Frontal cortex (tissue), 4 donors: Measurements from ENCODE around the gene CFI. TPM values are rescaled to one million over a fixed set of nuclear protein-coding genes. Genes with fewer than 3 reads are reported as not detected.
"Not testable (repeated sequence)": the region's sequence is repeated elsewhere in the genome, so short reads cannot be mapped to it uniquely, and the experiment has no call there.

Source experiments
- DNase-seq, 2 donors: peaks; one replicate each; pipeline ENCODE4 v3.0.0; 2012; ENCODE audit warnings: low spot score in 2 of 2
- FAIRE-seq: peaks from 2 replicates; lab custom pipeline; 2012; peaks lifted over from hg19 to GRCh38; lab: Jason Lieb, UNC
- total RNA-seq: library from RNA; depleted of rRNA; stranded (reverse); fragments of >200 nt; gene quantifications from one replicate; pipeline ENCODE4 v1.2.3, GENCODE V29; 2014
- donor health status: control.
- donor health status: control.
- donor health status: control.

CFI gene
- total RNA-seq, 1 donor from 2014 or later: 4.5 TPM

DNA sequence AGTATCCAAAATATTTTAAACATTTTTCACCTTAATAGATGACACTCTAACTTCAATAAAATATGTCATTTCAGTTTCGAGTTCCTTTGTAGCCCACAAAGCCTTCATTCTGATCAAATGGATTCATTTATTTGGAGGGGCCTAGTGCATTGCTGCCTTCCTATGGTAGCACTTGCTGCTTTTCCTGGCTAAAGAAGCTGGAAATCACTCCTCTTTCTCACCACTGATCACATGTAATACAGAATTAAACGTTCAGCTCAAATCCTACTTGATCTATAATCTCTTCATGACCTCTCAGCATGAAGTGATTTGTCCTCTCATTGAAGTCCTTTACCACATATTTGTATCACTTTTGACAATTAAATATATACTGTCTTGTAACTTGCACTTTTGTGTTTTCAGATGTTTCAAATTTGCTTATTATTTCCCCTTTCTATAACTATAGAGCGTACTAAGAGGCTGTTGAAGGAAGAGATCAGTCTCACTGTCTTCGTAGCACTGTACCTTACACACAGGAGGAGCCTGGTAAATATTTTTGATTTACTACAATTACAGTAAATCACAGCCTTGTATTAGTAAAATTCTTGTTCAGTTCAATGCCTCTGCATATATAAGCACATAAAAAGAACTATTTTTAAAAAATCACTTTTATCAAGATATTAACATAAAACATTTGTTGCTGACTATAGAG, 555 bp downstream of the CFI start:
- FAIRE-seq (no peak), DNase-seq (no peak)

DNA sequence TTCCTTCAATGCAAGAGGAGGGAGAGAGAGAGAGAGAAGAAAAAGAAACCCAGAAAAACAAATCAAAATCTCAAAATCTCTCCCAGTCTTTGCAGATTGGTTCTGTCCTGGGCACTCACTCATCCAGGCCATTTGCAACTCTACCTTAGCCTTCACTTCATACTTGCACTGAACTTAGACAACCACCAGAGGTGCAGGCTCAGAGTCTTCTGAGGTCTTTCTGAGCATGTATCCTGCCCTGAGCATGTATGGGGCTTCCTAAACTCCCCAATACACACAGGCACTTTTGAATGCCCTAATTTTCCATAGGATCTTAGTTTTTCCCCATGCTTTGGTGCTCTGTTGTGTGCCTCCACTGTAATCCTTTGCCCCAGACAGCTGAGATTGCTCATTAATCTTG, 2.9 kb downstream of the CFI start:
- FAIRE-seq: no peak
- no peak for DNase-seq

DNA sequence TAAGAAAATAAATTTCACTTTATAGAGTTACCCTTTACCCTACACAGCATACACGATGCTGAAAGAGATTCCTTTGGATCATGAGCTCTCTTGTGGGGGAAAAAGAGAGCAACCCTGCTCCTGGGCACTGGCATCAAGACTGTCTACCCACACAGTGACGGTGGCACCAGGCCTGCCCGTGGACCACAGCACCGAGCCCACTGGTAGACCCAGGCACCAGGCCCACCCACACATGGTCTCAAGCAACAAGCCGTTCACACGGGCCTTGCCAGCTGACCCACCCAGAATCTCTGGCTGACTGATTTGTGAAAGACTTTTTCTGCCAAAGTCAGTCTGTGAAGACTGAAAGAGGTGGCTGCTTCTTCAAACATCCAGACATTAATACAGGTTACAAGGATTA, 6.7 kb downstream of the CFI start:
- FAIRE-seq: no peak

DNA sequence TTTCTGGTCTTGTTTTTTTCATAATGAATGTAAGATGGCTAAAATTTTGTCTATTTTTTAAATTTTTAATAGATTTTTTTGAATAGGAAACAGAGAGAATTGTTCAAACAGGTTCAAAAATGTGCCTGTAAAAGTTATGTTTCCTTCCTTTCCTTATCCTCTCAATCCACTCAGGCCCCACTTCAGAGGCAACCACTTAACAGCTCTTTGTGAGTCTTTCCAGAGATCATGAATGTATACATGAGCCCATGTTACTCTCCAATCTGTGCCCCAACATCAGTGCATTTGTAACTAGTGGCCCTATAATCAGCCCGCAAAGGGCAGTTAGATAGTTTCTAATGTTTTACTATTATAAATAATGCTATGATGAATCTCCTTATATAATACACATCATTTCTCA, 14.0 kb downstream of the CFI start:
- FAIRE-seq (no peak), DNase-seq (no peak)

More for the DNA sequence above, 6.7 kb downstream of the CFI start:
- no peak for DNase-seq

DNA sequence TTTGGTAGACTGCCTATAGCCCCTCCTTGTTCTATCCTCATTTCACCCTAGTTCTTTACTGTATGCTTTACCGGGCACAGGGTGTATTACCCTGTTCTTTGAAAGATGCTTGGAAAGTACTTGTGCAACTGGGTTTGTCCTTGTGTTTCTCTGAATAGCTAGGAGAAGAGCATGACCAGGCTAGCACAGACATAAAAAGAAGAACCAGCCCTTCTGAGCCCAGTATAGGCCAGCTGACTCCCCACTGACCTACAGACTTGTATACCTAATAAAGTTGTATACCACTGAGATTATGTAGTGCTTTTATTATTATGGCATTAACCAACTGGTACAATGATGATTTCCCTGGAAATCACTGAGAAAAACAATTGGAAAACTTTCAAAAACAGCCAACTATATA, 15.0 kb downstream of the CFI start:
- DNase-seq: no peak
- FAIRE-seq: no peak

DNA sequence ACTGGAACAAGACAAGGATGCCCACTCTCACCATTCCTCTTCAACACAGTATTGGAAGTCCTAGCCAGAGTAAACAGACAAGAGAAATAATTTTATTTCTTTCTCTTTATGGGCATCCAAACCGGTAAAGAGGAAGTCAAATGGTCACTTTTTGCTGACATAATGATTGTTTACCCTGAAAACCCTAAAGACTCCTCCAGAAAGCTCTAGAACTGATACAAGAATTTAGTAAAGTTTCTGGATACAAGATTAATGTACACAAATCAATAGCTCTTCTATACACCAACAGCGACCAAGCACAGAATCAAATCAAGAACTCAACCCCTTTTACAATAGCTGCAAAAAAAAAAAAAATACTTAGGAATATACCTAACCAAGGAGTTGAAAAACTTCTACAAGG, 19.7 kb downstream of the CFI start:
- not testable (repeated sequence) for FAIRE-seq, DNase-seq

DNA sequence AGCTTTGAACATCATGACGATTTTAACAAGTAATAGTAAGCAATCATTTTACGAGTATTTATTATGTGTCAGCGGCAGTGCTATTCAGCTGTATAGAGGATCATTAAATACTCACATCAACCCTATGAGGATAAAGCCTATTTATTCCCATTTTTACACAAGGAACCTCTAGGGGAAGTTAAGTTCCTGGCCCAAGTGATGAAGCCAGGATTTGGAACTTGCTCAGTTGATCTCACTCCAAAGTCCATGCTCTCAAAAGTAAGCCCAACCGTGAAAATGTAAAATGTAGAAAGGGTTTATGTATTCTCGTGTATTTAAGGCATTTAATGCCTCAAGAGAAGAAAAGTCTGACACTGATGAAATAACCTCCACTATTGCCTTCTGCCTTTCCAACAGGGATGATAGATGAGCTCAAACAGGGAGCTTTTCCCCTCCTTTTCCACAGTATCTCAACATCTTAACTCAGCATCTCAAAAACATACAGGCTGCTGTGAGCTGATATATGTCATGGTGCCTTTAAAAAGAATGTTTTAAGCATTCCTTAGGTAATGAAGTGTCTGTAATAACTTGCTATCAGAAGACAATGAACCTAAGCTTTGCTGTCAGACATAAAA, 36.9 kb downstream of the CFI start:
- FAIRE-seq (no peak), DNase-seq (no peak)

DNA sequence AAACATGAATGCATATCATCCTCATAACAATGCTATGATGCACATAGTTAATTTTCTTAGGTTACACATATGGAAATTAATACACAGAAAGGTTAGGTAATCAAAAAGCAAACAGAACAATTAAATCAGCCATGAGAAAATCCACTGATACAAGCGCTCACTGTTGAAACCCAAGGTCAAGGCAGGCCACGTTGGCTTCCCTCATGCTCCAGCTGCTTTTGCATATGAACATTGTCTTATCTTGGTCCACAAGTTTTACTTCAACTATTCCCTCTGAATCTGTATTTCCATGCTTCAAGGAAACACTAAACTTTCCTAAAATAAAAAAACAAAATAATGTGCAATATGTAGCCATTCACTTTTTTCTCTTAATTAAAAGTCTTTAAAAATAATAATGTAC, 37.4 kb downstream of the CFI start:
- DNase-seq: no peak
- no peak for FAIRE-seq

DNA sequence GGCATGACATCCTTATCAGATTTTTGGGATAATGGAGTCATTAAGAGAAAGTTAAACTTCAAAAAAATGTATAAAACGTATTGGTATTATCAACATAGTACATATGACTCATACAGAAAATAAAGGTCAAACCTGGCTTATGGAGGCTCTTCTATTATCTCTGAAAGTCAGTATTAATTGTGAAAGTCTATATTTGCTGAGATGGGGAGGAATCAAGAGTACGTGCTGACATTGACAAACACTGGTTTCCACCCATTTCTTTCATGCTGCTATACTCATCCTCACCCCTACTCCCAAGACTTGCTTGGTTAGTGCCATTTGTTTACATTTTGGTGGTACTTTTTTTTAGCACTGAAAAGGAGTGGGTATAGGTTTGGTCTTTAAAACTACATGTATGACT, 41.1 kb downstream of the CFI start:
- FAIRE-seq: no peak

DNA sequence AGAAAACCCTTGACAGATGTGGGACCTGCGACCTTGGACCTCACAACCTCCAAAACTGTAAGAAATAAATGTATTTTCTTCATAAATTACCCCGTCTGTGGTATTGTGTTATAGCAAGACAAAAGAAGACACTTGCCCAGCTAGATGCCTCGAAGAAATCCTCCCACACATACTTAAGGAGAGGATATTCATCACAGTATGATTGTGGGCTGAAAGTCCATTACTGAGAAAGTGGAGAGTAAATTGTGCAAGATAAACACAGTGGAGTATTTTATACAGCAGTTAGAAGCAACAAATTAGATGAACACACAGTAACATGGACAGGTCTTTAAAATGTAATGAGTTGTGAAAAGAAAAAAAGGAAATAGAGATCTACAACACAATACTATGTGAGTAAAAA, 46.1 kb downstream of the CFI start:
- no peak for DNase-seq
- FAIRE-seq: no peak

More for the DNA sequence above, 41.1 kb downstream of the CFI start:
- no peak for DNase-seq

DNA sequence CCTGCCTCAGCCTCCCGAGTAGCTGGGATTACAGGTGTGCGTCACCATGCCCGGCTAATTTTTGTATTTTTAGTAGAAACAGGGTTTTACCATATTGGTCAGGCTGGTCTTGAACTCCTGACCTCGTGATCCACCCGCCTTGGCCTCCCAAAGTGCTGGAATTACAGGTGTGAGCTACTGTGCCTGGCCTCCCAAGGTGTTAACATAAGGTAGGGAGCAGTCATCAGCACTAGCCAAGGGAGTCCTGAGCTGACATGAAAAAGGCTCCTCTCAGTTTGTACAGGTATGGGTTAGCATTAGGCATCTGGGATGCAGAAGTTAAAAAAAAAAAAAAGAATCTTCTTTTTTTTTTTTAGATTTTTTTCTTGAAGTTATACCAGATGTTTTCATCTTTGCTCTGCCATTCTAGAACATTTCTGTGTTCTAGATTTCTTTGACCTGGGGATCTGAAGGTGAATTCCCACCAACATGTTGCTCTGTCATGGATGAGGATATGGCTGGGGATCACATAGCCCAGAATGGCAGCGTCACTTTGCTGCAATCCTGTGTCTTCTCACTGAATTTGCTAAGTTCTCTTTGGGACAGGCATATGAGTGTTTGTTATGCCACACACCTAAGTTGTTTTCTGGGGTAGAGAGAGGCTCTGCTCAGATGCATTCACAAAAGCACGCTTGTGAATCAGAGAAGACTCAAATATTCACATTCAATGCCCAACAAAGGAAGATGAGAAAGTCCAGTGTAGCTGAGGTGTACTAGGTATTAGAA, 47.5 kb downstream of the CFI start:
- FAIRE-seq (no peak), DNase-seq (no peak)

DNA sequence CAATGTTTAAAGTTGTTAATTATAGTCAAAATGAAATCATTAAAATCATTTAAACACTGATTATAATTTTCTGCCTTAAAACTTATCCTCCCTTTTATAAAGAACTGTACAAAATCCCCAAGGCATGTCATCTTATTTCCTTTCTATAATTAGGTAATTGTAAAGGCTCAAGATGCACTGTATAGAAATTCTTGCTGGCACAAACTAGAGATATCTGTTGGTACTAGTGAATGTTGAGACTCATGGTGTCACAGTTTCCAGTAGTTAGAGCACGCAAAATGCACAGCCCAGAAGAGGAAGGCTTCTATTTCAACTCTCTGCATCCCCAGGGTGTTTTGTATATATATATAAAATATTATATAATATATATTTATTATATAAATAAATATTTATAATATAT, 49.3 kb downstream of the CFI start:
- no peak for FAIRE-seq
- no peak for DNase-seq

DNA sequence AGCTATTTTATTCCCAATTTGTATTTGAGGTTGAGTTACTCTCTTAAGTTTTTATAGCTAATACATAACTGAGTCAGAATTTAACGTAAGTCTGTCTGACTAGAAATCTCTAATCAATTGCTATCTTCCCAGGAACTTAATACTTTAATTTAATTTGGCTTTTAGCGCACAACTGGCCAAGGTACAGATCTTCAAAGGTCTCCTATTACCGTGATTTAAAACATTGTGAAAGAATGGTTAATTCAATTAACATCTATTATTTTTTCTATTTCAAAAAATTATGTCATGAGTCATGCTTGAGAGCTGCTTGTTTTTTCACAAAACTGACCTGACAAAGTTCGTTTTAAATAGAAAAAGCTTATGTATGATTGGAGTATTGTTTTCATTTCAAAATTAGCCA, 49.9 kb downstream of the CFI start:
- FAIRE-seq: no peak
- no peak for DNase-seq

DNA sequence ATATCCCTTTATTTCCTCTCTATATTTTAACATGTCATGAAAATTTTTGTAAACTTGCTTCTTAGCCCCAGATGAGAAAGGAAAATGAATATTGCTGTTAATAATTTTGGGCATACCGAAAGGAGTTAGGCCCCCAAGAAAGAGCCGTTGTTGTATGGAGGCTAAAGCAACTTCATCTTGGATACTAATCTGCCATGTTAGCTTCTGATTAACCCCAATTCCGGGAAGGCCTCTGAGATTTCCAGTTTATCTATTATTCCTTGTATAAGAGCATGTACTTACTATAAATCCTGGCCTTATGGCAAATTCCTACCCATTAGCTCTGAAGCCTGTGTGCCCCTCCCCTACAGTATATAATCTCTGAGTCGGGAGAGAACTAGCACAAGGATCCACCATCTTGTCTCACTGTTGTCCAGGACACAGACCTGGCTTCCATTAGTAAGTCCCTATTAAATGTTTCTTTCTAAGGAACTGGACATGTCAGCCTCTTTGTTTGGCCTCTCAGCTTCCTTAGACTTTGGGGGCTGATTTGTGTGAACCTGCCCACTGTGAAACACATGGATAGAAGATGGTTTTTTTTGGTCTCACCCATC, 51.1 kb downstream of the CFI start:
- no peak for FAIRE-seq

DNA sequence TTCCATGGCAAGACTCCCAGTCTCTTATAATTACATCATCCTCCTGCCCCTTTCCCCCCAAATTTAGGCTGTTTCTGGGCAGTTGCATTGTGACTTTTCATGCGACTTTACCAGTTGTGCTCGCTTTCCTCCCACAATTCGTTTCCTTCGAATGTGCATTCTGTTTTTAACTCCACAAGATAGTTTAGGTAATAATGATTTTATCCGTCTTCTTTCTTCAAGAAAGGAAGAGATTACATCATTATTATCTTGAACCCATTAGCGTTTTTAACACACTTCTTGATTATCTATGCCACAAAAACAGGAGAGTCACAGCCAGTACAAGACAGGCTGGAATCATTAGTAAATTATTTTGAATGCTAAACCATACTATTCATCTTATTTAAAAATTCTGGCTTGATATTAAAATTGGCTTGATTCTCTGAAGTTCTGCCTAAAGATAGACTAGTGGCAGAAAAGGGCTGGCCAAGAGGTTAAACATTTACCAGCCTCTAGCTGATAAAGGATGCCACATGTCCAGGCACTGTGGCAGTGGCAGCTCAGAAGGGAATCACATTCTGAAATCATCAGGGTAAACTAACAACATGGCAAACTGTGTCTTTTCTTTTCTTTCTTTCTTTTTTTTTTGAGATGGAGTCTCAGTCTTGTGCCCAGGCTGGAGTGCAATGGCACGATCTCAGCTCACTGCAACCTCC, 52.3 kb downstream of the CFI start:
- FAIRE-seq: no peak
- DNase-seq: no peak

More for the DNA sequence above, 51.1 kb downstream of the CFI start:
- no peak for DNase-seq

DNA sequence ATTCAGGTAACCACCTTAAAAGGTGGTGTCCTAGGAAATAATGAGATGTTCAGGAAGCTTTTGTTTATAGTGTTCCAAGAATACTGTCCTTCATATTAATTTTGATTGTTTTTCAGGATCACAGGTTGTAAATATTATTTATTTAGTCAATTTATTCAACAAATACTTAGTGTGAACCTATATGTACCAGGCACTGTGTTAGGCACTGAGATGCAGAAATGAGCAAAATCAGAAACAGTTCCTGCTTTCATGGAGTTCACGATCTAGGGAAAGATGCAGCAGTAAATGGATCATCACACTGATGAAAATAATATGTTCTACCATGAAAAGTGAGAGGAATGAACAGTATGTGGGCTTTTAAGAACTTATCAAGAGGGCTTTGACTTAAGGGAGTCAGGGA, 53.7 kb downstream of the CFI start:
- DNase-seq (no peak), FAIRE-seq (no peak)

DNA sequence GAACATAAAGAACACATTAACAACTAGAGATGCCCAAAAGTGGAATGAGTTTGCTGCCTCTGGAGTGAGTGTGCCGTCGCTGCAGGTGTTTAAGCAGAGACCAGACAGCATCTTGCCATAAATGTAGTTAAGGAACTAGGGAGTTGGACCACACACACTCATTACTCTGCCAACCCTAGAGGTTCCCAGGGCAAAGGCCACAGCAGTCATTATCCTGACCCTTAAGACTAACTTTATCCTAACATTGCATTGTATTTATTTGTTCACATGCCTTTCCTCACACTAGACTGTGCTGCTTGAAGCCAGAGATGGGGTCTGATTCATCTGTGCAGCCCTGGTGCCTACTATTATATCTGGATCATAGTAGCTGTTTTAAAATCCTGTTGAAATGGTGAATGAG, 55.1 kb downstream of the CFI start:
- DNase-seq (no peak), FAIRE-seq (no peak)

DNA sequence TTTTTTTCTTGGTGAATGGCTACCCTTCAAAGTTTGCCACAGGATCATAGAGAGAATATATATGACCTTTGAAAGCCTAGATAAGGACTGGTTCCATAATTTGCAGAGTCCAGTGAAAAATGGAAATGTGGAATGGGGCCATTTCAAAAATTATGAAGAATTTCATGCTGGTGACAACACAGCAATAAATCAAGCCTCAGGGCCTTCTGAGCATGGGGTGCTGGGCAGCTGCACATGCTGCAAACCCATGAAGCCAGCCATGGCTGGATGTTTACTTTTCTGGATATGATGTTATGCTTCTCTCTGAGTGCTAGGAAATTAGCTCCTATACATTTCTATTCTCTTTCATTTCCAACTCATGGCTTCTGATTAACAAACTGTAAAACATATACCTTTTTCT, 56.0 kb downstream of the CFI start:
- FAIRE-seq (no peak), DNase-seq (no peak)

DNA sequence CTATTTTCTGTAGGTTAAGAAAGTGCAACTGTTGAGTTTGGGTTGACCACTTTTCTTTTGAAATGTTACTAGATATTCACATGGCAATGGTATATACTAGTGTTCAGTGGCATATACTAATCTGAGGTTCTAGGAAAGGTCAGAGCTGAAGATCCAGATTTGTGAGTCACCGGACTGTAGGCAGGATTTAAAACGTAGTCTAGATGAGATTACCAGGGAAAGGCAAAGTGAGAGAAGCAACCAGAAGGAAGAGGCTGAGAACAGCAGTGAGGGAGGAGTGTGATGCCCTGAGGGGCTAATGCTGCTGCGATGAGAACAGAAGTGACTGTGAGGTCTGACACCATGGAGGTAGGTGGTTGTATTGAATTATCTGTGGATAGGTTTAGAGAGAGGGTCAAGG, 62.3 kb downstream of the CFI start:
- FAIRE-seq (no peak), DNase-seq (no peak)
